Neural cell (in vitro differentiated cells): Measurements from ENCODE around the gene LTO1. TPM values are rescaled to one million over a fixed set of nuclear protein-coding genes. Genes with fewer than 3 reads are reported as not detected.

ENCODE experiments used
- H2AFZ ChIP-seq: fragments of 200-600, 300-800 bp; sonication (generic), shearing (Covaris generic); 2 replicates; pipeline ENCODE4 v1.6.0; 2014; ENCODE audit warnings: low read depth, mild to moderate bottlenecking, antibody characterized with exemption, low read length, moderate library complexity
- H3F3A ChIP-seq: fragments of 200-600 bp; shearing (Covaris generic); 2 replicates; pipeline ENCODE4 v1.6.1; 2016; ENCODE audit warnings: mild to moderate bottlenecking, moderate library complexity, mixed read lengths, antibody characterized with exemption, low read length; ENCODE audit not compliant: insufficient read depth, poor library complexity, severe bottlenecking
- H3K27ac ChIP-seq: fragments of 200-600, 300-800 bp; sonication (generic), shearing (Covaris generic); 2 replicates; pipeline ENCODE4 v1.5.1; 2014; ENCODE audit warnings: mild to moderate bottlenecking, low read length, moderate library complexity
- H3K27me3 ChIP-seq: fragments of 300-800, 200-600 bp; sonication (generic), shearing (Covaris generic); 2 replicates; pipeline ENCODE4 v1.6.0; 2014; ENCODE audit warnings: mild to moderate bottlenecking, low read depth, low read length, moderate library complexity; ENCODE audit not compliant: insufficient read depth
- H3K36me3 ChIP-seq: fragments of 300-800, 200-600 bp; sonication (generic), shearing (Covaris generic); 2 replicates; pipeline ENCODE4 v1.5.1; 2014; ENCODE audit warnings: mild to moderate bottlenecking, antibody characterized with exemption, low read length, moderate library complexity; ENCODE audit not compliant: insufficient read depth
- H3K4me2 ChIP-seq: fragments of 300-800, 200-600 bp; sonication (generic), shearing (Covaris generic); 2 replicates; pipeline ENCODE4 v1.6.0; 2014; ENCODE audit warnings: mild to moderate bottlenecking, low read length
- H3K4me3 ChIP-seq: fragments of 300-800, 200-600 bp; sonication (generic), shearing (Covaris generic); 2 replicates; pipeline ENCODE4 v1.5.1; 2014; ENCODE audit warnings: mild to moderate bottlenecking, low read length, moderate library complexity
- H3K79me2 ChIP-seq: fragments of 200-600 bp; shearing (Covaris generic); replicated peaks from 2 replicates; pipeline ENCODE4 v1.6.0; 2014; ENCODE audit warnings: mild to moderate bottlenecking, low read length, moderate library complexity; ENCODE audit not compliant: insufficient read depth
- H3K9ac ChIP-seq: fragments of 300-800, 200-600 bp; sonication (generic), shearing (Covaris generic); 2 replicates; pipeline ENCODE4 v1.6.1; 2016; ENCODE audit warnings: mild to moderate bottlenecking, low read length, mixed read lengths
- H3K9me2 ChIP-seq: fragments of 200-600 bp; shearing (Covaris generic); 2 replicates; pipeline ENCODE4 v1.6.1; 2016; ENCODE audit warnings: mild to moderate bottlenecking, low read length, mixed read lengths; ENCODE audit not compliant: insufficient read depth
- H3K9me3 ChIP-seq: fragments of 200-600, 300-800 bp; sonication (generic), shearing (Covaris generic); 2 replicates; pipeline ENCODE4 v1.6.1; 2016; ENCODE audit warnings: mild to moderate bottlenecking, mixed run types, low read length, moderate library complexity, mixed read lengths
- H4K20me1 ChIP-seq: fragments of 200-600 bp; shearing (Covaris generic); 2 replicates; pipeline ENCODE4 v1.6.1; 2016; ENCODE audit warnings: mild to moderate bottlenecking, mixed run types; ENCODE audit not compliant: insufficient read depth
- EP300 ChIP-seq: fragments of 450-650 bp; conservative IDR thresholded peaks from 2 replicates; pipeline ENCODE4 v1.6.1; 2014; ENCODE audit warnings: antibody characterized with exemption, mild to moderate bottlenecking, moderate library complexity; ENCODE audit not compliant: poor library complexity, severe bottlenecking
- EZH2 ChIP-seq: fragments of 200-600, 300-800 bp; shearing (Covaris generic), sonication (generic); IDR thresholded peaks from 2 replicates; pipeline ENCODE4 v1.6.1; 2014; ENCODE audit warnings: antibody characterized with exemption, low read length, borderline replicate concordance, mild to moderate bottlenecking; ENCODE audit not compliant: insufficient read depth, poor library complexity, severe bottlenecking
- MXI1 ChIP-seq: fragments of 450-650 bp; conservative IDR thresholded peaks from 2 replicates; pipeline ENCODE4 v1.6.1; 2014; ENCODE audit warnings: antibody characterized with exemption, mild to moderate bottlenecking; ENCODE audit not compliant: poor library complexity, severe bottlenecking
- POLR2AphosphoS5 ChIP-seq: IDR thresholded peaks from 2 replicates; pipeline ENCODE4 v1.6.1; 2012
- RAD21 ChIP-seq: fragments of 450-650 bp; conservative IDR thresholded peaks from 2 replicates; pipeline ENCODE4 v1.6.1; 2014; ENCODE audit warnings: antibody characterized with exemption, mild to moderate bottlenecking, moderate library complexity
- SMC3 ChIP-seq: fragments of 450-650 bp; conservative IDR thresholded peaks from 2 replicates; pipeline ENCODE4 v1.6.1; 2014; ENCODE audit warnings: antibody characterized with exemption, mild to moderate bottlenecking, moderate library complexity; ENCODE audit not compliant: poor library complexity
- TAF1 ChIP-seq: IDR thresholded peaks from 2 replicates; pipeline ENCODE4 v1.6.1; 2012; ENCODE audit warnings: low read depth
- polyA plus RNA-seq: library from polyadenylated mRNA; depleted of rRNA; stranded (reverse); fragments of >200 nt; gene quantifications from 2 replicates; pipeline ENCODE4 v1.2.3, GENCODE V29; 2014
- TF ChIP-seq, protein P1 (sequence below): fragments of 450-650 bp; IDR thresholded peaks from 2 replicates; pipeline ENCODE4 v1.5.1; 2014; ENCODE audit warnings: antibody characterized with exemption, mild to moderate bottlenecking, moderate library complexity; ENCODE audit not compliant: poor library complexity, severe bottlenecking
- TF ChIP-seq, protein P2 (sequence below): IDR thresholded peaks from 2 replicates; pipeline ENCODE4 v1.6.1; 2012; ENCODE audit warnings: borderline replicate concordance

LTO1 gene
- polyA plus RNA-seq, 1 donor from 2014 or later, result 44.4 TPM

DNA sequence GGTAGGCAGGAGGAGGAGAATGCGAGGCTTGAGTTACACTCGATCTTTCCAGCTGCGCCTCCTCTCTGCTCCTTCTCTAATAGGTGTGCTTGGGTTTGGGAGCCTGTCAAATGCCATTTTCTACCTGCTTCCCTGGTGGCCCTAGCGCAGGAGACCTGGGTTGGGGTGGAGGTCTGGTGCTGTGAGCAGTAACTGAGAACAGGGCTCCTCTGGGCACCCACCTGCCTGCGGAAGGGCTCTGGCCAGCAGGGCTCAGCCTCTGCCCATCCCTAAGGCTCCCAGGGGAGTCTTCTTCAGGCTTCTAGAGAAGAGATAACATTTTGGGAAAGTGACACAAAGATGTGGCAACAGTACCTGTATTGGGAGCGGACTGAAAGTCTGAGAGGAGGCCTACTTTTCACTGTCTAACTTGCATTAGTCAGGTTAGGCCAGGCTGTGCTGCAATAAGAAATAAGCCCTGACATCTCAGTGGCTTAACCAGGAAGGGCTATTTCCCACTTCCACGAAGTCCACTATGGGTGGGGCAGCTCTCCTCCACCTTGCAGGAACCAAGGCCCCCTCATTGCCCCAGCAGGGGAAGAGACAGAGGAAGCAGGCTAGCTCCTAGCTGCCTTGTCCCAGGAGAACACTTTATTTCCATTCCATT lies 7.7 kb upstream of the LTO1 start:
- Histone ChIP-seq H3K27ac (no peak overlapping the region), H3K79me2 (no peaks in the 10 kb centered on the region), H3K9me2 (no peaks in the 10 kb centered on the region), H3K9ac (no peak overlapping the region), H3F3A (no peaks in the 10 kb centered on the region), H3K4me2 (no peak overlapping the region), H2AFZ (no peak overlapping the region), H3K36me3 (no peaks in the 10 kb centered on the region), H3K4me3 (no peak overlapping the region), H3K9me3 (no peaks in the 10 kb centered on the region), H4K20me1 (no peaks in the 10 kb centered on the region), H3K27me3 (peaks cover 5% of the 10 kb centered on the region)
- no peak for TF ChIP-seq MXI1
- TF ChIP-seq, protein P1, sequence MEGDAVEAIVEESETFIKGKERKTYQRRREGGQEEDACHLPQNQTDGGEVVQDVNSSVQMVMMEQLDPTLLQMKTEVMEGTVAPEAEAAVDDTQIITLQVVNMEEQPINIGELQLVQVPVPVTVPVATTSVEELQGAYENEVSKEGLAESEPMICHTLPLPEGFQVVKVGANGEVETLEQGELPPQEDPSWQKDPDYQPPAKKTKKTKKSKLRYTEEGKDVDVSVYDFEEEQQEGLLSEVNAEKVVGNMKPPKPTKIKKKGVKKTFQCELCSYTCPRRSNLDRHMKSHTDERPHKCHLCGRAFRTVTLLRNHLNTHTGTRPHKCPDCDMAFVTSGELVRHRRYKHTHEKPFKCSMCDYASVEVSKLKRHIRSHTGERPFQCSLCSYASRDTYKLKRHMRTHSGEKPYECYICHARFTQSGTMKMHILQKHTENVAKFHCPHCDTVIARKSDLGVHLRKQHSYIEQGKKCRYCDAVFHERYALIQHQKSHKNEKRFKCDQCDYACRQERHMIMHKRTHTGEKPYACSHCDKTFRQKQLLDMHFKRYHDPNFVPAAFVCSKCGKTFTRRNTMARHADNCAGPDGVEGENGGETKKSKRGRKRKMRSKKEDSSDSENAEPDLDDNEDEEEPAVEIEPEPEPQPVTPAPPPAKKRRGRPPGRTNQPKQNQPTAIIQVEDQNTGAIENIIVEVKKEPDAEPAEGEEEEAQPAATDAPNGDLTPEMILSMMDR, result no peak
- no peak for TF ChIP-seq EZH2
- no peak for TF ChIP-seq EP300
- TF ChIP-seq POLR2AphosphoS5, result no peak
- no peak for TF ChIP-seq SMC3
- TF ChIP-seq TAF1, result no peak
- TF ChIP-seq RAD21, result no peak
- TF ChIP-seq, protein P2, sequence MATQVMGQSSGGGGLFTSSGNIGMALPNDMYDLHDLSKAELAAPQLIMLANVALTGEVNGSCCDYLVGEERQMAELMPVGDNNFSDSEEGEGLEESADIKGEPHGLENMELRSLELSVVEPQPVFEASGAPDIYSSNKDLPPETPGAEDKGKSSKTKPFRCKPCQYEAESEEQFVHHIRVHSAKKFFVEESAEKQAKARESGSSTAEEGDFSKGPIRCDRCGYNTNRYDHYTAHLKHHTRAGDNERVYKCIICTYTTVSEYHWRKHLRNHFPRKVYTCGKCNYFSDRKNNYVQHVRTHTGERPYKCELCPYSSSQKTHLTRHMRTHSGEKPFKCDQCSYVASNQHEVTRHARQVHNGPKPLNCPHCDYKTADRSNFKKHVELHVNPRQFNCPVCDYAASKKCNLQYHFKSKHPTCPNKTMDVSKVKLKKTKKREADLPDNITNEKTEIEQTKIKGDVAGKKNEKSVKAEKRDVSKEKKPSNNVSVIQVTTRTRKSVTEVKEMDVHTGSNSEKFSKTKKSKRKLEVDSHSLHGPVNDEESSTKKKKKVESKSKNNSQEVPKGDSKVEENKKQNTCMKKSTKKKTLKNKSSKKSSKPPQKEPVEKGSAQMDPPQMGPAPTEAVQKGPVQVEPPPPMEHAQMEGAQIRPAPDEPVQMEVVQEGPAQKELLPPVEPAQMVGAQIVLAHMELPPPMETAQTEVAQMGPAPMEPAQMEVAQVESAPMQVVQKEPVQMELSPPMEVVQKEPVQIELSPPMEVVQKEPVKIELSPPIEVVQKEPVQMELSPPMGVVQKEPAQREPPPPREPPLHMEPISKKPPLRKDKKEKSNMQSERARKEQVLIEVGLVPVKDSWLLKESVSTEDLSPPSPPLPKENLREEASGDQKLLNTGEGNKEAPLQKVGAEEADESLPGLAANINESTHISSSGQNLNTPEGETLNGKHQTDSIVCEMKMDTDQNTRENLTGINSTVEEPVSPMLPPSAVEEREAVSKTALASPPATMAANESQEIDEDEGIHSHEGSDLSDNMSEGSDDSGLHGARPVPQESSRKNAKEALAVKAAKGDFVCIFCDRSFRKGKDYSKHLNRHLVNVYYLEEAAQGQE, result no peak

DNA sequence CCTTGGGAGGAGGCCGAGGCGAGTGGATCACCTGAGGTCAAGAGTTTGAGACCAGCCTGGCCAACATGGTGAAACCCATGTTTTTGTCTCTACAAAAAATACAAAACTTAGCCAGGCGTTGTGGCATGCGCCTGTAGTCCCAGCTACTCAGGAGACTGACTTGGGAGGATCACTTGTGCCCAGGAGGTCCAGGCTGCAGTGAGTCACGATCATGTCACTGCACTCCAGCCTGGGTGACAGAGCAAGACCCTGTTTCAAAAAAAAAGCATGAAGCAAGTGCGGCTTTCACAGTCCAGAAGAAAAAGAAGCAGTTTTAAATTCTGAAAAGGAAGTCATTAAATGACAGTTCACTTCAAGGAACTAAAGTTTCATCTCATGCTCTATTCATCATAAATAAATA lies 7.1 kb upstream of the LTO1 start:
- no peak overlapping the region for H3K9ac ChIP-seq
- TF ChIP-seq, protein P2, result no peak
- TF ChIP-seq, protein P1, result no peak
- no peak for TF ChIP-seq POLR2AphosphoS5
- TF ChIP-seq SMC3, result no peak
- no peak for TF ChIP-seq RAD21
- no peak for TF ChIP-seq EP300
- no peak for TF ChIP-seq MXI1
- TF ChIP-seq EZH2, result no peak
- TF ChIP-seq TAF1, result no peak
- H3K9me2 ChIP-seq, result no peaks in the 10 kb centered on the region
- no peaks in the 10 kb centered on the region for H4K20me1 ChIP-seq
- H3K36me3 ChIP-seq, result no peaks in the 10 kb centered on the region
- H3K4me3 ChIP-seq, result no peak overlapping the region
- no peak overlapping the region for H3K27ac ChIP-seq
- no peak overlapping the region for H3K4me2 ChIP-seq
- H3K27me3 ChIP-seq, result peaks cover 5% of the 10 kb centered on the region
- H3K79me2 ChIP-seq, result no peaks in the 10 kb centered on the region
- H2AFZ ChIP-seq, result no peak overlapping the region
- H3F3A ChIP-seq, result no peaks in the 10 kb centered on the region
- H3K9me3 ChIP-seq, result no peaks in the 10 kb centered on the region
